ENCODE measurements around the gene GPD1.

- TF ChIP-seq POLR2A (IDR thresholded peaks at IDR 0.05; ENCODE audit: borderline replicate concordance, extremely low read depth, insufficient read depth, insufficient read length) (no peak), CTCF (IDR thresholded peaks at IDR 0.05 in 2 of 3, conservative IDR thresholded peaks at IDR 0.05 in 1 of 3; ENCODE audit: borderline replicate concordance in 1 of 3, insufficient read depth in 1 of 3, low read depth in 2 of 3, low read length in 2 of 3) (no peak), EZH2phosphoT487 (IDR thresholded peaks at IDR 0.05; ENCODE audit: borderline replicate concordance) (no peak), EGR1 (IDR thresholded peaks at IDR 0.05; ENCODE audit: low read depth) (no peak), JUND (IDR thresholded peaks at IDR 0.05) (no peak), SIN3A (IDR thresholded peaks at IDR 0.05; ENCODE audit: low read depth) (no peak), POLR2AphosphoS5 (IDR thresholded peaks at IDR 0.05; ENCODE audit: low read depth, low read length) (no peak), SRF (IDR thresholded peaks at IDR 0.05; ENCODE audit: low read depth) (no peak), SP1 (IDR thresholded peaks at IDR 0.05; ENCODE audit: low read depth) (no peak), ELF1 (IDR thresholded peaks at IDR 0.05; ENCODE audit: borderline replicate concordance, low read depth) (no peak), FOSL1 (IDR thresholded peaks at IDR 0.05; ENCODE audit: low read depth) (no peak)
- TF ChIP-seq, protein P1, sequence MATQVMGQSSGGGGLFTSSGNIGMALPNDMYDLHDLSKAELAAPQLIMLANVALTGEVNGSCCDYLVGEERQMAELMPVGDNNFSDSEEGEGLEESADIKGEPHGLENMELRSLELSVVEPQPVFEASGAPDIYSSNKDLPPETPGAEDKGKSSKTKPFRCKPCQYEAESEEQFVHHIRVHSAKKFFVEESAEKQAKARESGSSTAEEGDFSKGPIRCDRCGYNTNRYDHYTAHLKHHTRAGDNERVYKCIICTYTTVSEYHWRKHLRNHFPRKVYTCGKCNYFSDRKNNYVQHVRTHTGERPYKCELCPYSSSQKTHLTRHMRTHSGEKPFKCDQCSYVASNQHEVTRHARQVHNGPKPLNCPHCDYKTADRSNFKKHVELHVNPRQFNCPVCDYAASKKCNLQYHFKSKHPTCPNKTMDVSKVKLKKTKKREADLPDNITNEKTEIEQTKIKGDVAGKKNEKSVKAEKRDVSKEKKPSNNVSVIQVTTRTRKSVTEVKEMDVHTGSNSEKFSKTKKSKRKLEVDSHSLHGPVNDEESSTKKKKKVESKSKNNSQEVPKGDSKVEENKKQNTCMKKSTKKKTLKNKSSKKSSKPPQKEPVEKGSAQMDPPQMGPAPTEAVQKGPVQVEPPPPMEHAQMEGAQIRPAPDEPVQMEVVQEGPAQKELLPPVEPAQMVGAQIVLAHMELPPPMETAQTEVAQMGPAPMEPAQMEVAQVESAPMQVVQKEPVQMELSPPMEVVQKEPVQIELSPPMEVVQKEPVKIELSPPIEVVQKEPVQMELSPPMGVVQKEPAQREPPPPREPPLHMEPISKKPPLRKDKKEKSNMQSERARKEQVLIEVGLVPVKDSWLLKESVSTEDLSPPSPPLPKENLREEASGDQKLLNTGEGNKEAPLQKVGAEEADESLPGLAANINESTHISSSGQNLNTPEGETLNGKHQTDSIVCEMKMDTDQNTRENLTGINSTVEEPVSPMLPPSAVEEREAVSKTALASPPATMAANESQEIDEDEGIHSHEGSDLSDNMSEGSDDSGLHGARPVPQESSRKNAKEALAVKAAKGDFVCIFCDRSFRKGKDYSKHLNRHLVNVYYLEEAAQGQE (IDR thresholded peaks at IDR 0.05; ENCODE audit: low read depth): no peak
- TF ChIP-seq, protein P2, sequence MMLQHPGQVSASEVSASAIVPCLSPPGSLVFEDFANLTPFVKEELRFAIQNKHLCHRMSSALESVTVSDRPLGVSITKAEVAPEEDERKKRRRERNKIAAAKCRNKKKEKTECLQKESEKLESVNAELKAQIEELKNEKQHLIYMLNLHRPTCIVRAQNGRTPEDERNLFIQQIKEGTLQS (IDR thresholded peaks at IDR 0.05): no peak
Observed at GRCh38 chr12:50069539-50069938, 34.3 kb upstream of the GPD1 start.

Measured in HCT116 (cell line).